ENCODE results near the gene CHMP3.
A peak's percentile ranks its signal among the peaks of the same experiment; 100 is the strongest.

The CHMP3 gene

DNA sequence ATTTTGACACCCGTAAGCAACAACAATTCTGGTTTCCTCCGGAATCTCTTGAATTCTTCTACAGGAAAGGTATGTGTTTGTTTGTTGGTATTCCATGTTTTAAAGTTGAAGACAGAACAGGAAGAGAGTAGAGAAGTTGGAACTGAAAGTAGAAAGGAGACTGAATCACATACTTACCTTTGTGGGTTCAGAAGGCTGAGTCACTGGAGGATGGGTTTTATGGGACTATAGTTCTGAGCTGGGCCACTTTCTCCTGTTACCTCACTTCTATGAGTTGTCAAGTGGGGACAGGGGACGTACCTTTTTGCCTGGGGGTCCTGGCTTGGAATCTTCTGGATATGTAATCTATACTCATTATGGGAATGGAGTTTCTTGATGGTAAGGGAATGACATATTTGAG, 81.2 kb downstream of the CHMP3 start:
- H3K4me3 Mint-ChIP-seq = no peak overlapping the region
- ATAC-seq (peak; percentile 78), DNase-seq (no peak)
- H3K9me3 Mint-ChIP-seq = no peaks in the 10 kb centered on the region
- peaks cover 77% of the 10 kb centered on the region for H3K36me3 Mint-ChIP-seq (ENCODE audit: low read depth)
- peak overlapping the region; percentile 60 for H3K27ac Mint-ChIP-seq
- peaks cover 41% of the 10 kb centered on the region for H3K4me1 Mint-ChIP-seq
- no peaks in the 10 kb centered on the region for H3K27me3 Mint-ChIP-seq

DNA sequence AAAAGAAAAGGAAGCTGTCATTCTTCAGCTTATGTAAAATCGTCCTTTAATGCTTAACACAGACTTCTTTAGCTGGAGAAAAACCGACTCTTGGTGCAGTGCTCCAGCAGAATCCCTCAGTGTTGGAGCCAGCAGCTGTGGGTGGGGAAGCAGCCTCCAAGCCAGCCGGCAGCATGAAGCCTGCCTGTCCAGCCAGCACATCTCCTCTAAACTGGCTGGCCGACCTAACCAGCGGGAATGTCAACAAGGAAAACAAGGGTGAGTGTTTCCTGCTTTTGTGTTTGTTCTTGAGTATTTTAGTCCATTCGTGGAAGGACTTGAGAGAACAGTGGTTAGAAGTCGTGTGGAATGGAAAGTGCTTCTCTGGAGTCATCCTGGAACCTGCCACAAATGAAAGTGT, 83.1 kb downstream of the CHMP3 start:
- no peak overlapping the region for H3K4me3 Mint-ChIP-seq
- H3K4me1 Mint-ChIP-seq = peaks cover 37% of the 10 kb centered on the region
- peaks cover 70% of the 10 kb centered on the region for H3K36me3 Mint-ChIP-seq (ENCODE audit: low read depth)
- ATAC-seq (no peak), DNase-seq (no peak)
- H3K9me3 Mint-ChIP-seq = no peaks in the 10 kb centered on the region
- no peaks in the 10 kb centered on the region for H3K27me3 Mint-ChIP-seq
- no peak overlapping the region for H3K27ac Mint-ChIP-seq

GRCh38 chr2:86477349-86477748, 85.9 kb downstream of the CHMP3 start:
- Mint-ChIP-seq H3K36me3 (ENCODE audit: low read depth) (peaks cover 63% of the 10 kb centered on the region), H3K9me3 (no peaks in the 10 kb centered on the region), H3K27ac (no peak overlapping the region), H3K27me3 (no peaks in the 10 kb centered on the region), H3K4me1 (peaks cover 22% of the 10 kb centered on the region), H3K4me3 (no peak overlapping the region)
- DNase-seq (no peak), ATAC-seq (no peak)

DNA sequence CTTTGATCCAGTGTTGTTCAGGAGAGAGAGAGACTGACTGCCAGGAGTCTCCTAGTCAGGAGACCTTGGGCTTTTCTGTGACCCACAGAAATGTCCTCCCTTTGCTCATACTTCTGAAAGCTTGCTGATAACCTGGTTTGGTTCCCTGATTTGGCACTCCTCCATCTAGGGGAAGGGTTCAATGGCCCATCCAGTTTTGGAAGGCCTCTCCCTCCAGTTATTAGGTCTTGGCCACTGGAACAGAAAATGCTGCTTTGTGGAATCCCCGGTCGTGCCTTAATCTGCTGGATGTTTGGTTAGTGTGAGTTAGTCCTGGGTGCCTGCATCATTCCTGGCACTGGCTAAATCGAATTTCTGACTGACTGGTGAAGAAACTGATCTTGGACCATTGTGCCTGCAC, 86.3 kb downstream of the CHMP3 start:
- H3K4me1 Mint-ChIP-seq = peaks cover 18% of the 10 kb centered on the region
- peaks cover 62% of the 10 kb centered on the region for H3K36me3 Mint-ChIP-seq (ENCODE audit: low read depth)
- DNase-seq (no peak), ATAC-seq (no peak)
- H3K27me3 Mint-ChIP-seq = no peaks in the 10 kb centered on the region
- no peak overlapping the region for H3K27ac Mint-ChIP-seq
- H3K4me3 Mint-ChIP-seq = no peak overlapping the region
- H3K9me3 Mint-ChIP-seq = no peaks in the 10 kb centered on the region

- Mint-ChIP-seq H3K4me3 (no peak overlapping the region), H3K36me3 (ENCODE audit: low read depth) (peaks cover 62% of the 10 kb centered on the region), H3K4me1 (peaks cover 12% of the 10 kb centered on the region)
Observed at GRCh38 chr2:86476092-86476491, 87.2 kb downstream of the CHMP3 start.

GRCh38 chr2:86471637-86472036, 91.6 kb downstream of the CHMP3 start:
- no peaks in the 10 kb centered on the region for H3K27me3 Mint-ChIP-seq
- peaks cover 31% of the 10 kb centered on the region for H3K4me1 Mint-ChIP-seq
- no peak overlapping the region for H3K27ac Mint-ChIP-seq
- H3K36me3 Mint-ChIP-seq (ENCODE audit: low read depth) = peaks cover 59% of the 10 kb centered on the region
- DNase-seq (no peak), ATAC-seq (no peak)
- H3K4me3 Mint-ChIP-seq = no peak overlapping the region
- no peaks in the 10 kb centered on the region for H3K9me3 Mint-ChIP-seq

More at GRCh38 chr2:86476092-86476491, 87.2 kb downstream of the CHMP3 start:
- Mint-ChIP-seq H3K27ac (peak overlapping the region; percentile 15), H3K27me3 (no peaks in the 10 kb centered on the region), H3K9me3 (no peaks in the 10 kb centered on the region)
- DNase-seq = no peak
- ATAC-seq = no peak

DNA sequence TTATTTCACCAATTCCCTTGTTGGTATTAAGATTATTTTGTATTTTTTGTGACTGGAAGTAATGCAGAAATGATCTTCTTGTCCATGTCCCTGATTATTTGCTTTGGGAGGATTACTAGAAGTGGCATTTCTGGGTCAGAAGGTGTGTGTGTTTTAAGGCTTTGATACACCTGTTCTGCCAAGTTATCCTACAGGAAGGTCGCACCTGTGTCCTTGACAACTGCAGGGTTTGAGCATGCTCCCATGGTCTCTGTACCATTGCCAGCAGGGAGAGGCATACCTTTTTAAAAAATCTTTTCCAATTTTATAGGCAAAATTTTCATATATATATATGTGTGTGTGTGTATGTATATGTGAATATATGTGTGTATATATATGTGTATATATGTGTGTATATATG, 92.4 kb downstream of the CHMP3 start:
- no peak for DNase-seq
- Mint-ChIP-seq H3K4me3 (no peak overlapping the region), H3K27me3 (no peaks in the 10 kb centered on the region), H3K9me3 (no peaks in the 10 kb centered on the region), H3K27ac (no peak overlapping the region), H3K4me1 (peaks cover 26% of the 10 kb centered on the region), H3K36me3 (ENCODE audit: low read depth) (peaks cover 62% of the 10 kb centered on the region)
- ATAC-seq = no peak

DNA sequence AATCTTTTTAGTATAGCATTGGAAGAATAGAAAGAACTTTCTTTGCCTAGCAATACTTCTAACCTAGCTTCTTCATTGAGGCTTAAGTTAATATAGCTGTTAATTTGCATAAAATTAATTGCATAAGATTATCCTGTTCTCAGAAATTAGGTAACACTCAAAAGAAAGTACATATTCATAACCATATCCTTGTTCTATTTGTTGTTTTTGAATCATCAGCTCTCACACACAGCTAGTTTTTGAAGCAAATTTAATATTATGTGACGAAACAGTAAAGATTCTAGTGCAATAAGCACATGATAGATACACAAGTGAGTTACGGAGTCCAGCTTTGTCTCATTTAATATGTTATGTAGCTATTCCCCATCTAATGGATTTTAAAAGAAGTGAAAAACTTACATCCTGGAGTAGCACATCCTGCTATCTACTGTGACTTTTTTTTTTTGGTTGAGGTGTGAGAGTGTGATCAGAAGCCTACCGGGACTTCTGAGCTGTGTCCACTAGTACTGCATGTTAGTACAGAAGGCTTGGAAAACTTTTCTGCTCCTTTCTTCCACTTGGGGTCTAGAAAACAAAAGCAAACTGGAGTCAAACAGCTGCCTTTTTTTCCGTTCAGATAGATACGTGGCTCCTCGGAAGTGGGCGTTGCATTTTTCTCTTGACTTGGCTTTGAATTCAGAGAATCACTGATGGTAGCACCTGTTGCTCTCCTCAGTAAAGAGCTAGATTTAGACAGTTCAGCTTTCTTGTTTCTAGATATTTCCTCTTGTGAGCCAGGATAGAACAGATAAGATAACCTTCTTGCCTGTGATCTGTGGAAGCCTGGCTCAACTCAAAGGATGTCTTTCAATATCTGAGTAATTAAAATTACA, 94.8 kb downstream of the CHMP3 start:
- ATAC-seq = no peak
- peaks cover 58% of the 10 kb centered on the region for H3K36me3 Mint-ChIP-seq (ENCODE audit: low read depth)

DNA sequence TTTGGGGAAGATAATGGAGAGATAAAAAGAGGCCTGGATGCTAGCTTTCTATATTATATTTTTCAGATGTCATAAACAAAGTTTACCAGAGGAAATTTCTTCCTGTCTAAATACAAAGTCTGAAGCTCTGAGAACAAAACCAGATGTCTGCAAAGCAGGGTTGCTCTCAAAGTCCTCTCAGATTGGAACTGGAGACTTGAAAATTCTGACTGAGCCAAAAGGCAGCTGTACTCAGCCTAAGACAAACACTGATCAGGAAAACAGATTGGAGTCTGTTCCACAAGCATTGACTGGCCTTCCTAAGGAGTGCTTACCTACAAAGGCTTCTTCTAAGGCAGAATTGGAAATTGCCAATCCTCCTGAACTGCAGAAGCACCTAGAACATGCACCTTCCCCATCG, 96.9 kb downstream of the CHMP3 start:
- Mint-ChIP-seq H3K27me3 (no peaks in the 10 kb centered on the region), H3K27ac (peak overlapping the region; percentile 25), H3K4me1 (peaks cover 26% of the 10 kb centered on the region), H3K4me3 (no peak overlapping the region), H3K9me3 (no peaks in the 10 kb centered on the region), H3K36me3 (ENCODE audit: low read depth) (peaks cover 59% of the 10 kb centered on the region)
- no peak for ATAC-seq
- DNase-seq = no peak

More for the DNA sequence above, 94.8 kb downstream of the CHMP3 start:
- Mint-ChIP-seq H3K27me3 (no peaks in the 10 kb centered on the region), H3K4me1 (peaks cover 28% of the 10 kb centered on the region), H3K9me3 (no peaks in the 10 kb centered on the region), H3K4me3 (peak overlapping the region; percentile 13), H3K27ac (peak overlapping the region; percentile 78)
- DNase-seq = no peak

DNA sequence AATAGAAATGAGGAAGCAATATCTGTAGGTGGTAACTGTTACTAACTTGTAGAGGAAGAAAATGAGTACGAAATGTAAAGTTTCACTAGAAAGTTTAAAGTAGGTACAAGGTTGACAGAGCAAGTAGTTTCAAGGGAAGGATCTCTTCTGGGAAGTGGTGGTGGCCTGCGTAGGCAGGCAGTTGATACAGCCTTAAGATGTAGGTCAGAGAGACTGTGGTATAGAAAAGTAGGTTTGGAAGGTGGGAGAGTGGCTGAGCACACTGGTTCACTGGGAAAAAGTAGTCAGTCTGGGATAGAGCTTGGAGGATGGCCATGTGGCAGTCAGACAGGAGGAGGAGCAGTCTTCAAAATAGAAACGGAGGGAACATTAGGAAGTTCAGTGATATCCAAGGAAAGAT, 98.6 kb downstream of the CHMP3 start:
- no peaks in the 10 kb centered on the region for H3K9me3 Mint-ChIP-seq
- no peak overlapping the region for H3K27ac Mint-ChIP-seq
- ATAC-seq (no peak), DNase-seq (no peak)
- H3K36me3 Mint-ChIP-seq (ENCODE audit: low read depth) = peaks cover 65% of the 10 kb centered on the region
- no peak overlapping the region for H3K4me3 Mint-ChIP-seq
- no peaks in the 10 kb centered on the region for H3K27me3 Mint-ChIP-seq
- peaks cover 22% of the 10 kb centered on the region for H3K4me1 Mint-ChIP-seq

DNA sequence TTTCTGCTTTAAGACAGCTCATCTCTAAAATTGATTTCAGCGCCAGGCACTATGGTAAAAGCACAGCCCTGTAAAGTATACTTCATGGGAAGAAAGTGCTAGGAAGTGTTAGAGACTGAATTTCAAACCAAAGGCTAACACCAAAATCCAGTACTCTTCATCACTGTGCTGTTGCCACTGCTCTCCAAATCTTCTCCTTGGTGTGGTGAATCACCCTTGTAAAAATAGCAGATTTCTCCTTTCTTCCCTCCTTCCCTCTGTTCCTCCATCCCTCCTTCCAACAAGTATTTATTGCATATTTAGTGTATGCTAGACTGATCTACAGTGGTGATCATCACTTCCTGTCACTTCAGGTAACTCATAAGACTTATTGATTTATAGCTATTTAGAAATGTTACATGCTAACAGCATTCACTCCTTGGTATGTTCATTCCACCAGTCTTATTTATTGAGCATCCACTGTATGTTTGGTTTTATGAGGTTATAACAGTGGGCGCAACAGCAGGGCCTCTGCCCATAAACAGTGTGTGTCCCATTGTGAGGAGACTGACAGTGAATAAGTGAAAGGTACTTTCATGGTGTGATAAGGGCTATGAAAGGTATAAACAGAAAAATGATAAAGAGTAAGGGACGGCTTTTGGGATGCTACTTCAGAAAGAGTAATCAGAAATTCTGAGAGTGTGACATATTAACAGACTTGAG, 102.0 kb downstream of the CHMP3 start:
- DNase-seq (no peak), ATAC-seq (no peak)
- Mint-ChIP-seq H3K27me3 (no peaks in the 10 kb centered on the region), H3K27ac (no peak overlapping the region), H3K36me3 (ENCODE audit: low read depth) (peaks cover 67% of the 10 kb centered on the region), H3K4me3 (no peak overlapping the region), H3K4me1 (peaks cover 9% of the 10 kb centered on the region), H3K9me3 (no peaks in the 10 kb centered on the region)

DNA sequence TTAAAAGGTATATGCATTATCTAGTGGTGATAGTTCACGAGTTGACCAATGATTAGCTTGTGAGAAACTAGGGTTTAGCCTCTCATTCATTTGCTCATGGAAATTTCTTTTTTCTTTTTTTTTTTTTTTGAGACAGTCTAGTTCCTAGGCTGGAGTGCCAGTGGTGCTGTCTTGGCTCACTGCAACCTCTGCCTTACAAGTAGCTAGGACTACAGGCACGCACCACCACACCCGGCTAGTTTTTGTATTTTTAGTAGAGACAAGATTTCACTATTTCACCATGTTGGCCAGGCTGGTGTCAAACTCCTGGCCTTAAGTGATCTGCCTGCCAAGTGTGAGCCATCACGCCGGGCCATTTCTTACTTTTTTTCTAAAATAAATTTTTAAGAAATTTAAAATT, 108.1 kb downstream of the CHMP3 start:
- DNase-seq (no peak), ATAC-seq (no peak)
- Mint-ChIP-seq H3K36me3 (ENCODE audit: low read depth) (peaks cover 76% of the 10 kb centered on the region), H3K27me3 (no peaks in the 10 kb centered on the region), H3K9me3 (no peaks in the 10 kb centered on the region), H3K4me3 (no peak overlapping the region), H3K4me1 (peaks cover 2% of the 10 kb centered on the region), H3K27ac (no peak overlapping the region)

GRCh38 chr2:86454238-86454637, 109.0 kb downstream of the CHMP3 start:
- H3K4me3 Mint-ChIP-seq = no peak overlapping the region
- H3K9me3 Mint-ChIP-seq = no peaks in the 10 kb centered on the region
- H3K27ac Mint-ChIP-seq = no peak overlapping the region
- DNase-seq (no peak), ATAC-seq (no peak)
- no peaks in the 10 kb centered on the region for H3K27me3 Mint-ChIP-seq
- H3K36me3 Mint-ChIP-seq (ENCODE audit: low read depth) = peaks cover 75% of the 10 kb centered on the region
- peaks cover 6% of the 10 kb centered on the region for H3K4me1 Mint-ChIP-seq

GRCh38 chr2:86453836-86454235, 109.4 kb downstream of the CHMP3 start:
- H3K9me3 Mint-ChIP-seq = no peaks in the 10 kb centered on the region
- ATAC-seq (no peak), DNase-seq (no peak)
- H3K4me1 Mint-ChIP-seq = peaks cover 9% of the 10 kb centered on the region
- no peak overlapping the region for H3K4me3 Mint-ChIP-seq
- H3K36me3 Mint-ChIP-seq (ENCODE audit: low read depth) = peaks cover 76% of the 10 kb centered on the region
- H3K27ac Mint-ChIP-seq = no peak overlapping the region
- H3K27me3 Mint-ChIP-seq = no peaks in the 10 kb centered on the region

All from activated naive CD8-positive, alpha-beta T cell treated with anti-CD3 and anti-CD28 coated beads, Interleukin-2, amount 50 U/mL, for 24 hours (primary cell).